Kidney glomerular epithelial cell (primary cell): ENCODE data around the gene KRT34.
"Not testable (repeated sequence)": the region's sequence is repeated elsewhere in the genome, so short reads cannot be mapped to it uniquely, and the experiment has no call there.

Experiments
- DNase-seq: peaks from one replicate; lab custom pipeline; 2025; lab: John Stamatoyannopoulos, UW

Gene KRT34

DNA sequence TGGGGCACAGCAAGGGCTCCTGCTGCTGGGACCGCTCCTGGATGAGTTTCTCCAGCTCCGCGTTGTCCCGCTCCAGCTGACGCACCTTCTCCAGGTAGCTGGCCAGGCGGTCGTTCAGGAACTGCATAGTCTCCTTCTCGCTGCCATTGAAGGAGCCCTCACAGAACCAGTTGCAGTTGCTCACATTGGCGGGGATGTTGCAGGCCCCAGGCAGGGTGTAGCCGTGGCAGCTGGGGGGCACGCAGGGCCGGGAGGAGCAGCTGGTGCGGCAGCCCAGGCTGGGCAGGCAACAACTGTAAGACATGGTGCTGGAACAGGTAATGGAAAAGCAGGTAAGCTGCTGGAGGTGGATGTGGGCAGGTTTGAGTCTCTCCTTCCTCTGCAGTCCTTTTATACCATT is at the start of gene KRT34:
Gene KRT34, minus strand, starts transcription at position 364 of the 400 bp plus-strand sequence. Its CDS starts 60 bp downstream, at position 304.
- DNase-seq: not testable (repeated sequence)

- not testable (repeated sequence) for DNase-seq
Observed at GRCh38 chr17:41430376-41430775, 48.3 kb upstream of the KRT34 start.

- no peak for DNase-seq
Observed at GRCh38 chr17:41429667-41430066, 47.6 kb upstream of the KRT34 start.

DNA sequence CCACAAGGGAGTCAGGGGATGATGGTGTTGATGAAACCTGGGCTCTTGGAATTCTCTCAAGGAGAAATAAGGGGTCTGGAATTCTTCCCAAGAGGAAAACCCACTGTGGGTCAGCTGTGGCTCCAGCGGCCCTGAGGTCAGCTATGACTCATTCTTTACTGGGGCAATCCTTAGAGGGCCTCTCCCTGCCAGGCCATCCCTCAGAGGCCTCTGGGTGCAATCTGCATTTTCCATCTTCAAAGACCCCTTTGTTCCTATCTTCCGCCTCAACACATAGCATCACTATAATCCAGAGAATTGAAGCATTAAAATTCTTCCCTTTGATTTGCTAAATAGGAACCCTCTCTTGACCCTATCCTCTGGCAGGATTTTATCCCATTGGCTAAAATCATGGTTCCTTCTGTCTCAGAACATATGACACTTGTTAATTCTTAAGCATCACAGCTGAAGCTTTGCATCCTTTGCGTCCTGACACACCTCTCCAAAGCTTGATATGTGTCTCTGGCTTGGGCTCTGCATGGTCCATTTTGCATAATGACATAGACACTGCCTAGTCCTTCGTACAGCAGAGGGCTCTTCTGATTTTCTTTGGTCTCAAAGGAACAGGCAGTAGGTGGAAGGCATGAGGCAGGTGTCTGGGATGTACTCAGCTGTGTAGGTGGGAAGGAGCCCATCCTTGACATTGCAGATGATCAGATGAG is 46.6 kb upstream of the KRT34 start:
- DNase-seq: no peak

- no peak for DNase-seq
Observed at GRCh38 chr17:41424111-41424635, 42.1 kb upstream of the KRT34 start, which contains the start of gene KRT37. Gene KRT37 (minus strand): TSS chr17:41424585. CDS start chr17:41424523, 62 bp downstream.

- not testable (repeated sequence) for DNase-seq
Observed at GRCh38 chr17:41422586-41422985, 40.5 kb upstream of the KRT34 start.

GRCh38 chr17:41421617-41422016 is 39.5 kb upstream of the KRT34 start:
- no peak for DNase-seq

DNA sequence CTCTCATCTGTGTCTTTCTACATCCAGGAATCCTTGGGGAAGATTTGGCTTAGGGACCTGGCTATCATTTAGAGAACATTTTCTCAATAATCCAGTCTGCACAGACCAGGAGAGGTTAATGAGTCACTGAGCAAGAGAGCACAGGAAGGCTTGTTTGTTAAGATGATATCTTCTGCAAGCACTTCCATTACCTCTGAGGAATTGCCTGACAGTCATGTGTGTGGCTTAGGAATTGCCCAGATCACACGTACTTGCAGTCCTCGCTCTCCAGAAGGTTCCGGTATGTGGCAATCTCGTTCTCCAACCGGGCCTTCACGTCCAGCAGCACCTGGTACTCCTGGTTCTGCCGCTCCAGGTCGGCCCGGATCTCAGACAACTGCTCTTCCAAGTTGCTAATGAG is 39.0 kb upstream of the KRT34 start:
- DNase-seq: peak; percentile 59

- DNase-seq: no peak
Observed at GRCh38 chr17:41420134-41420533, 38.0 kb upstream of the KRT34 start.

DNA sequence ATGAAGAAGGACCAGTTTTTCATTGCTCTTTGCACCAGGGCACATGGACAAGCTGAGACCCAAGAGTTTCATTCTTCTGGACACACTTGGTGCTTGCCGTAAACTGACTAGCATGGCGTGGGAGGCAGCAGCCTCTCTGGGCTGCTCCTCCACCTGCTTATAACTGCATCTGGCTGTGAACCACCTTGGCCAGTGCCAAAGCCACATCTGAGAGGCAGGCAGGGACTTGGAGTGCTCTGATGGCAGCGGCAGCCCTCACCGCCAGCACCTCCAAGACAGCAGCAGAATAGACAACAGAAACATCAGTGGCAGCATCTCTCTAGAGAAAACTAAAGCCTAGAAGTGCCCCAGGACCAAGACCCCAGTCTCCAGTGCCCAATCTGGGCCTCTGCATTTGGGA is 37.6 kb upstream of the KRT34 start:
- no peak for DNase-seq

DNA sequence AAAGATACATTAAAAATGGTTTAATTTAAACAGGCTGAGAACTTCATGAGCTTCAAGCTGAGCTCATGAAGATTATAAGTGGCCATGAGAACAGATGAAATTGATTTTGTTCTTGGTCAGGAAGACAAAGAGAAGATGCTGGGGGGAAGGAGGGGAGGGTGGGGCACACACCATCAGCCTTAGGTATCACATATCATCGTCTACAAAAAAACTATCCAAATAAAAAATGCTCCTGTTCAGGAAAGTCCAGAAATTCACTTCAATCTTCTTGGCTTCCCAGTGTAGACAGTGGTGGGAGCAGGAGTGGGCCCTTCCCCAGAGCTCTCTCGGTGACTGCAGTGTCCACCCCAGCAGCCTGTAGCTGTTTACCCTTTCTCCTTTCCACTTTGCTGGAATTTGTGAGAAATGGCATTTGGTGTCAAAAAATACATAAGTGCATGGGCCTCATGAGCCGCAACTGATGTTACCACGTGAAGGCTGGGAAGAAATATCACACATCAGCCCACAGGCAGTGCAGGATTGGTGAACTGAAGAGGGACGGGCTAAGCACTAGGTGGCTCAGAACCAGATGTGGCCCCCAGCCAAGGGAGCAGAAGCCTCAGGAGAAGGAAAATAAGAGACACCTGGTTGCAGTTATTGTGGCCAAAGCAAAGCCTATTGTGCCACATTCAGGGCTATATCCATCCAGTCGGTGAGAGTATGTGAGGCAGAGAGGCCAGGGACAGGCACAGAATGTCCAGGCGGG is 36.2 kb upstream of the KRT34 start:
- DNase-seq: no peak

DNA sequence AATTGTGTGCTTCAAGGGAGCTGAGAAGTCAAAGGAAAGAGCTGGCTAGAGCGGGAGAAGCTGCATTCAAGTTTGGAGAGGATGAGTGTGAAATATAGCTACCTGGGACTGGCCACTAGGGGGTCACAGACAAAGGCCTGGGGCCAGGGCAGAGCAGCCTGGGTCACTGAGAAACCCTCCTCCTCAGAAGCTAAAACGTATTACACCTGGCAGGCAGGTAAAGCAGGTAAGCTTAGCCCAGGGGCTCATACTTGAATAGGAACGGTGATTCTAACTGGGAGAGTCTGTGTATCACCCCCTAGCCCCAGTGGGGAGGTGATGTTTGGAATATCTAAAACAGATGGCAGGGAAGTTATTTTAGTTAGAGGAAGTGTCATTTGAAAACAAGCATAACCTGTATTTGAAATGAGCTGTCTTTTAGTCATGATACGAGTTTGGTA is 35.5 kb upstream of the KRT34 start:
- no peak for DNase-seq

- DNase-seq: no peak
Observed at GRCh38 chr17:41417127-41417526, 35.0 kb upstream of the KRT34 start.

DNA sequence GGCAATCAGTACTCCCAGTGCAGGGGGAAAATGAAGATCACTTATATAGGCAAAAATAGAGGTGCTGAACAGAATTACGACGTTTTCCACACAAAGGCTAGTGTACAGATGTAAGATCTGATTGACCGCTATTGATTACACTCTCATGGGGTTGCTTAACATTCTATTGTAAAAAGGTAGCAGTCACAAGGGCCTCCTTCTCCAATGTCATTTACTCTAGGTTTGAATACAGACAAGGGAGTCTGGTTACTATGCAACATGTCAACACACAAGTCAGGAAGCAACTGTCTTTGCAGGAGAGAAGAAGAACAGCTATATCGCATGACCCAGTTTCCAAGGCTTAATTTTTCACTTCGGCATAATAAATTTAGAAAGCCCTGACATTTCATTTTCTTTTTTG is 34.4 kb upstream of the KRT34 start:
- peak; percentile 40 for DNase-seq

DNA sequence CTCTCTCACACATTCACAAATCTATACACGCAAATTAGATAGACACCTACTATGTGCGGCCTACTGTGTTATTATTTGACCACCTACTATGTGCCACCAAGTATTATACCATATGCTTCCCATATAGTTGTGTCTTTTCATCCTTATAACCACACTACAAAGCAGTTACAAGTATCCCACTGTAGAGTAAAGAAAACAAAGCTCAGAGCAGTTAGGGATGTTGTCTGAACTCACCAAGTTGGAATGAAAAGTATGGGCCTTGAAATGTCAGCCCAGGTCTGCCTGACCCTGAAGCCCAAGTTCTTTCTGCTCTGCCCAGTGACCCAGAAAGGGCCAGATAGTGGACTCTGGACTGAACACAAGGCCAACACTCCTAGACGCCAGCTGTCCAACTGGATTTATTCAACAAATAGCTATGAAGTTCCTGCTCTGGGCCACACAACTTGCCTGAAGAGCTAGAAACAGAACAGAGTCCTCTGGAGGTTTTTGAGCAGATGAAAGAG is 33.8 kb upstream of the KRT34 start:
- DNase-seq: peak; percentile 89

DNA sequence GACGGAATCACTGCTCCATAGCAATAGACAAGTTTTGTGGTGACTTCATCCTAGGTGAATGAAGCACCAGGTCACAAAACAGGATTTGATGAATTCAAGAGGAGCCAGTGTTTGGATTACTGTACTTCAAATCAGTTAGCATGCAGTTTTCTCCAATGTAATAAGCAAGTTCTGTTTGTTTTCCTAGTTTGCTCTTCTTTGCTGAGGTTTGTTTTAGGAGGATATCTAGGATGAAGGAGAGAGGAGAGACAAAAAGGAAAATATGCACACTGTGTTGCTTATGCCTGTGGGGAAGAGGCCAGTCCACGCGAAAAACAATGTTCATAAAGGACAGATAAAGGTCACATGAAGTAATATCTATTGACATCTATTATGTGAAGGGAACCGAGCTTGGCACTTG is 33.3 kb upstream of the KRT34 start:
- DNase-seq: no peak

- DNase-seq: peak; percentile 67
Observed at GRCh38 chr17:41413982-41414381, 31.9 kb upstream of the KRT34 start.

- DNase-seq: no peak
Observed at GRCh38 chr17:41413353-41413957, 31.3 kb upstream of the KRT34 start.

- no peak for DNase-seq
Observed at GRCh38 chr17:41411072-41411840, 29.1 kb upstream of the KRT34 start.

DNA sequence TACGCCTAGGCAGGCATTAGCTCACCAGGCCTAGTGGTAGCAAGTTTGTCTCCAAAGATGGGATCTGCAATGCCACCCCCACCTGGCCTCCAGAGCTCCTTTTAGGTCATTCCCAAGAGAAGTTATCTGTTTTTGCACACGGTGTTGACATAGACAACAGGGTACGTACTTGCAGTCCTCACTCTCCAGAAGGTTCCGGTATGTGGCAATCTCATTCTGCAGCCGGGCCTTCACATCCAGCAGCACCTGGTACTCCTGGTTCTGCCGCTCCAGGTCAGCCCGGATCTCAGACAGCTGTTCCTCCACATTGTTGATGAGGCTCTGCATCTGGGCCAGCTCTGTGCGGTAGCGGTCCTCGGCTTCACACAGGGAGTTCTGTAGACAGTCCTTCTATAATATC is 25.1 kb upstream of the KRT34 start:
- DNase-seq: no peak

DNA sequence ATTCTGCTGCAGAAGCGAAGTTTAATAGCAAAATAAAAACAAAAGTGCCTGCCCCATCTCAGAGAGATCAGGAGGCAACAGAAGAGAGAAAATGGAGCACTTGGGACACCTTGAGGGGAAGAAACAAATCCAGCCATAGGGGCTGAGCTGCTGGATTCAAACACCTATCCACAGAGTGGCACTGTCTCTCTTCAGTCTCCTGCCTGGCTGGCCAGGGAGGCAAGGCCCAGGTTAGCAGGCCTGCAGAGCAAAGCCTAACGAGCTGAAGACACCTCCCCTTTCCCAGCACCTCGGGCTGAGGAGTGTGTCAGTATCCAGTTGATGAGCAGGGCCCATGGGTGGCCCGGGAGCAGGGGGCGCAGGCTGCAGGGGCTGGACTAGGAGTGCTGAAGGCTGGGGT is 24.1 kb upstream of the KRT34 start:
- DNase-seq: peak; percentile 70
